GM12873 (cell line): ENCODE results near the gene EFNA5.
A peak's percentile ranks its signal among the peaks of the same experiment; 100 is the strongest.

ENCODE experiments used
- CTCF ChIP-seq: IDR thresholded peaks from 2 replicates; pipeline ENCODE4 v1.5.1; 2012; ENCODE audit warnings: low read depth, mild to moderate bottlenecking, moderate library complexity, low read length, control low read depth; ENCODE audit not compliant: insufficient read depth; ENCODE audit errors: missing control alignments

The EFNA5 gene

GRCh38 chr5:107396351-107396690 is 274.4 kb downstream of the EFNA5 start:
- no peak for TF ChIP-seq CTCF

- TF ChIP-seq CTCF: no peak
Observed at GRCh38 chr5:107395632-107396350, 274.9 kb downstream of the EFNA5 start.

GRCh38 chr5:107393851-107394250 is 276.9 kb downstream of the EFNA5 start:
- TF ChIP-seq CTCF: no peak

GRCh38 chr5:107391787-107392186 is 278.9 kb downstream of the EFNA5 start:
- TF ChIP-seq CTCF: no peak

- no peak for TF ChIP-seq CTCF
Observed at GRCh38 chr5:107389775-107390148, 281.0 kb downstream of the EFNA5 start.

- peak; percentile 22 for TF ChIP-seq CTCF
Observed at GRCh38 chr5:107389130-107389774, 281.5 kb downstream of the EFNA5 start.

- no peak for TF ChIP-seq CTCF
Observed at GRCh38 chr5:107388141-107388861, 282.4 kb downstream of the EFNA5 start.
